ENCODE results near the gene SYMPK.
A peak's percentile ranks its signal among the peaks of the same experiment; 100 is the strongest.

The SYMPK gene

GRCh38 chr19:45798995-45799517 is 63.9 kb downstream of the SYMPK start:
- TF ChIP-seq CTCF (IDR thresholded peaks at IDR 0.05; ENCODE audit: low read depth, low read length) = peak; percentile 81
- H3K36me3 ChIP-seq = no peaks in the 10 kb centered on the region
- no peaks in the 10 kb centered on the region for H3K9me3 ChIP-seq
- H3K4me3 ChIP-seq (ENCODE audit: low read depth, low read length) = no peak overlapping the region
- H3K4me1 ChIP-seq = no peaks in the 10 kb centered on the region
- no peaks in the 10 kb centered on the region for H3K27me3 ChIP-seq
- DNase-seq = peak; percentile 70

- H3K4me3 ChIP-seq (ENCODE audit: low read depth, low read length) = no peak overlapping the region
- H3K4me1 ChIP-seq = peaks cover 4% of the 10 kb centered on the region
- H3K36me3 ChIP-seq = peaks cover 9% of the 10 kb centered on the region
- H3K9me3 ChIP-seq = no peaks in the 10 kb centered on the region
- no peak for DNase-seq
- no peak for TF ChIP-seq CTCF (IDR thresholded peaks at IDR 0.05; ENCODE audit: low read depth, low read length)
- H3K27me3 ChIP-seq = no peaks in the 10 kb centered on the region
Observed at GRCh38 chr19:45794627-45795026, 68.3 kb downstream of the SYMPK start.

GRCh38 chr19:45793876-45794275 is 69.1 kb downstream of the SYMPK start:
- no peak for TF ChIP-seq CTCF (IDR thresholded peaks at IDR 0.05; ENCODE audit: low read depth, low read length)
- no peak overlapping the region for H3K4me3 ChIP-seq (ENCODE audit: low read depth, low read length)
- no peaks in the 10 kb centered on the region for H3K9me3 ChIP-seq
- peaks cover 16% of the 10 kb centered on the region for H3K36me3 ChIP-seq
- no peak for DNase-seq
- H3K27me3 ChIP-seq = no peaks in the 10 kb centered on the region
- H3K4me1 ChIP-seq = peaks cover 4% of the 10 kb centered on the region

GRCh38 chr19:45793178-45793564 is 69.8 kb downstream of the SYMPK start:
- H3K4me1 ChIP-seq = peaks cover 4% of the 10 kb centered on the region
- peaks cover 21% of the 10 kb centered on the region for H3K36me3 ChIP-seq
- no peaks in the 10 kb centered on the region for H3K27me3 ChIP-seq
- H3K9me3 ChIP-seq = no peaks in the 10 kb centered on the region
- no peak for DNase-seq
- no peak for TF ChIP-seq CTCF (IDR thresholded peaks at IDR 0.05; ENCODE audit: low read depth, low read length)
- peak overlapping the region; percentile 31 for H3K4me3 ChIP-seq (ENCODE audit: low read depth, low read length)

- no peak for TF ChIP-seq CTCF (IDR thresholded peaks at IDR 0.05; ENCODE audit: low read depth, low read length)
- H3K36me3 ChIP-seq = peaks cover 22% of the 10 kb centered on the region
- no peaks in the 10 kb centered on the region for H3K9me3 ChIP-seq
- peak; percentile 100 for DNase-seq
- no peaks in the 10 kb centered on the region for H3K27me3 ChIP-seq
- H3K4me1 ChIP-seq = peaks cover 4% of the 10 kb centered on the region
- H3K4me3 ChIP-seq (ENCODE audit: low read depth, low read length) = peak within 1 kb of the TSS; percentile 96
Observed at GRCh38 chr19:45792470-45793177, 70.3 kb downstream of the SYMPK start, which contains the start of gene DMWD. DMWD (minus strand) TSS chr19:45792845; CDS start chr19:45792756, 89 bp downstream.

GRCh38 chr19:45791744-45792469 is 71.0 kb downstream of the SYMPK start:
- Histone ChIP-seq H3K27me3 (no peaks in the 10 kb centered on the region), H3K9me3 (no peaks in the 10 kb centered on the region), H3K4me1 (peaks cover 4% of the 10 kb centered on the region), H3K36me3 (peaks cover 22% of the 10 kb centered on the region), H3K4me3 (ENCODE audit: low read depth, low read length) (peak overlapping the region; percentile 96)
- TF ChIP-seq CTCF (IDR thresholded peaks at IDR 0.05; ENCODE audit: low read depth, low read length) = no peak
- DNase-seq = no peak

Measured in BE2C (cell line).